K562 treated with DMSO at 1 percent for 4 hours (cell line): ENCODE results near the gene FBXO28. TPM values are rescaled to one million over a fixed set of nuclear protein-coding genes. Genes with fewer than 3 reads are reported as not detected.

ENCODE experiments used
- total RNA-seq: library from RNA; unstranded; fragments of 300-600 nt; gene quantifications from 2 replicates; pipeline ENCODE4 v1.2.3, GENCODE V29; 2022; ENCODE audit not compliant: insufficient read depth

The FBXO28 gene, protein sequence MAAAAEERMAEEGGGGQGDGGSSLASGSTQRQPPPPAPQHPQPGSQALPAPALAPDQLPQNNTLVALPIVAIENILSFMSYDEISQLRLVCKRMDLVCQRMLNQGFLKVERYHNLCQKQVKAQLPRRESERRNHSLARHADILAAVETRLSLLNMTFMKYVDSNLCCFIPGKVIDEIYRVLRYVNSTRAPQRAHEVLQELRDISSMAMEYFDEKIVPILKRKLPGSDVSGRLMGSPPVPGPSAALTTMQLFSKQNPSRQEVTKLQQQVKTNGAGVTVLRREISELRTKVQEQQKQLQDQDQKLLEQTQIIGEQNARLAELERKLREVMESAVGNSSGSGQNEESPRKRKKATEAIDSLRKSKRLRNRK
- total RNA-seq, result 12.4 and 14.6 TPM in 2 replicates

DNA sequence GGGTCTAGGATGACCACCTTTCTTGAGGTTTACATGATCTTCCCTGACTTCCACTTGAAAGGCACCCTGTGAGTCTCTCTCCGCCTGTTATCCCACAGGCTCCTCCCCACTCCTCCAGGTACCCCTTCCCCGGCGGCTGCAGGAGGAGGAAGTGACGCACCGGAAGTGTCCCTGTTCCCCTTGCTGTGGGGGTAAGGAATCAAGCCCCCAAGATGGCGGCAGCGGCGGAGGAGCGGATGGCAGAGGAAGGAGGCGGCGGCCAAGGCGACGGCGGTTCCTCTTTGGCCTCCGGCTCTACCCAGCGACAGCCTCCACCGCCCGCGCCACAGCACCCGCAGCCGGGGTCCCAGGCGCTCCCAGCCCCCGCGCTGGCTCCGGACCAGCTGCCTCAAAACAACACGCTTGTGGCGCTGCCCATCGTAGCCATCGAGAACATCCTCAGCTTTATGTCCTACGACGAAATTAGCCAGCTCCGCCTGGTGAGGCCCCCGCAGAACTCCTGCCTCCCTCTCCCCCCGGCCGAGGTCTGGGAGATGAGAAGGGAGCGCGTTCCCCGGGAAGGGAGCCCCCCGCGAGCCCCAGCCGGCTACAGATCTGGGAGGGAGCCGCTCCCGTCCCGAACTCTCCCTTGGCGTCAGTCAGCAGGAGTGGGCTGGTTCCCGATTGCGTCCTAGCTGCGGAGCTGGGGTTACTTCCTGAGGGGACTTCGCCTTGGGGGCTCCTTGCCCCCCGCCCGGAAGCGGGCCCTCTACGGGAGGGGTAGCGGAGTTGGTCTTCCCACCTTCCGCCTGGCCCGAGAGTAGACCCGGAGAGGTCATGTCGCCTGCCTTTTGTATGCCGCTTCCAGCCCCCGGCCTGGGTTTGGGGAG lies at the start of gene FBXO28:
FBXO28 (plus strand) TSS at position 194 of the 869 bp plus-strand sequence; CDS start at position 213, 19 bp downstream.

DNA sequence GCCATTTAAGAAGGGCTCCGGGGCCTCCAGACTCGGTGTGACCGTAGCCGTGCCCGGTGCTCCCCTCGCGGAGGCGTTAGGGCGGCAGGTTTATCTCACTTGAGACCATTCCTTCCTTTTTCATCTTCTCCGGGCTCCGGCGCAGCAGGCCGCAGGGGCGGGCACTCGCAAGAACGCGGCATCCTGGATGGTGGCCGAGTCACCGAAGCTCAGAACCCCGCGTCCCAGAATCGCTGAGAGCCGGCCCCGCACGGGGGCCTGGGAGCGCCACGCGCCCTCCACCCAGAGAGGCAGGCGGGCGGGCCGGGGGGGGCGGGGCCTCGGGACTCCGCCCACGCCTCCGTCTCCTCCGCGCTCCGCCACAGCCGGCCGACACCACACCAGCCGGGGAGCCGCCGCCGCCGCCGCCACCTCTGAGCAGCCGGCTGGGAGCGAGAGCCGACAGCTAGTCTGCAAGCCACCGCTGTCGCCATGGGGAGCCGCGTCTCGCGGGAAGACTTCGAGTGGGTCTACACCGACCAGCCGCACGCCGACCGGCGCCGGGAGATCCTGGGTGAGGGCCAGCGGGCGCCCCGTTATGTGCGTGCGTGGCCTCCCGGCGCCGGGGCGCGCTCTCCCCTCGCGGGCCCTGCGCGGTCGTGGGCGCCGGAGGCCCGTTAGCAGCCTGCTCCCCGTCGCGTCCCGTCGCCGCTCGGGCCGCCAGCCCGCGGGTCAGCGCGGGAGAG lies 69.1 kb downstream of the FBXO28 start, which contains the start of gene DEGS1:
DEGS1 (plus strand) TSS at position 375 of the 725 bp plus-strand sequence; CDS start at position 472, 97 bp downstream.

Other genes starting within 250 kb of the FBXO28 start
- 51.3 and 63.0 TPM in 2 replicates for gene DEGS1, start 69.1 kb downstream of the FBXO28 start, total RNA-seq
- 26.8 and 29.9 TPM in 2 replicates for gene NVL, start 216.1 kb downstream of the FBXO28 start, total RNA-seq
- 28.4 and 40.8 TPM in 2 replicates for gene CNIH4, start 242.8 kb downstream of the FBXO28 start, total RNA-seq